Vagina (tissue), 2 donors: ENCODE data around the gene QRFP. TPM values are rescaled to one million over a fixed set of nuclear protein-coding genes. Genes with fewer than 3 reads are reported as not detected.

Source experiments
- DNase-seq, 2 donors: peaks; one replicate each; pipeline ENCODE4 v3.0.0-alpha.2; 2017; ENCODE audit errors: extremely low spot score in 2 of 2
- H3K27ac ChIP-seq: fragments of 200-600 bp; sonication (generic); one replicate; pipeline ENCODE4 v1.5.1; 2019
- H3K27me3 ChIP-seq: fragments of 200-600 bp; sonication (generic); one replicate; pipeline ENCODE4 v1.5.1; 2019
- H3K36me3 ChIP-seq, 2 donors: fragments of 200-600 bp; sonication (generic); one replicate each; pipeline ENCODE4 v1.5.1; 2017 to 2019
- H3K4me1 ChIP-seq: fragments of 200-600 bp; sonication (generic); one replicate; pipeline ENCODE4 v1.5.1; 2019
- H3K4me3 ChIP-seq, 2 donors: fragments of 200-600 bp; sonication (generic); 1 replicate in 1 of 2; 2 replicates in 1 of 2; pipeline ENCODE4 v1.5.1; 2016 to 2019
- H3K9me3 ChIP-seq: fragments of 200-600 bp; sonication (generic); one replicate; pipeline ENCODE4 v1.5.1; 2019
- POLR2A ChIP-seq, 2 donors: fragments of 450-650 bp; IDR thresholded peaks; one replicate each; pipeline ENCODE4 v1.6.1; 2017; ENCODE audit warnings: antibody characterized with exemption in 2 of 2, mild to moderate bottlenecking in 2 of 2, moderate library complexity in 2 of 2
- POLR2AphosphoS5 ChIP-seq, 2 donors: sonication (generic); formaldehyde crosslinking; IDR thresholded peaks; one replicate each; pipeline ENCODE4 v1.9.0; 2017; ENCODE audit warnings: antibody characterized with exemption in 2 of 2, mild to moderate bottlenecking in 2 of 2, low read depth in 1 of 2; ENCODE audit not compliant: insufficient read depth in 1 of 2
- intact Hi-C: fragments of 100-400 bp; cut with DNase I; formaldehyde crosslinking; loops from one replicate; pipeline ENCODE4 v1.15.1; 2023
- total RNA-seq: library from RNA; depleted of rRNA; stranded (reverse); fragments of >200 nt; gene quantifications from one replicate; pipeline ENCODE4 v1.2.3, GENCODE V29; 2016
- TF ChIP-seq, protein P1 (sequence below), 3 experiments: fragments of 450-650 bp in 2 of 3; fragments of 200-600 bp in 1 of 3; sonication (generic) in 1 of 3; IDR thresholded peaks; one replicate each; pipeline ENCODE4 v1.5.1; 2017 to 2019; ENCODE audit warnings: antibody characterized with exemption in 3 of 3, mild to moderate bottlenecking in 2 of 3, moderate library complexity in 2 of 3

QRFP gene
- total RNA-seq, 1 donor from 2014 or later: not detected

DNA sequence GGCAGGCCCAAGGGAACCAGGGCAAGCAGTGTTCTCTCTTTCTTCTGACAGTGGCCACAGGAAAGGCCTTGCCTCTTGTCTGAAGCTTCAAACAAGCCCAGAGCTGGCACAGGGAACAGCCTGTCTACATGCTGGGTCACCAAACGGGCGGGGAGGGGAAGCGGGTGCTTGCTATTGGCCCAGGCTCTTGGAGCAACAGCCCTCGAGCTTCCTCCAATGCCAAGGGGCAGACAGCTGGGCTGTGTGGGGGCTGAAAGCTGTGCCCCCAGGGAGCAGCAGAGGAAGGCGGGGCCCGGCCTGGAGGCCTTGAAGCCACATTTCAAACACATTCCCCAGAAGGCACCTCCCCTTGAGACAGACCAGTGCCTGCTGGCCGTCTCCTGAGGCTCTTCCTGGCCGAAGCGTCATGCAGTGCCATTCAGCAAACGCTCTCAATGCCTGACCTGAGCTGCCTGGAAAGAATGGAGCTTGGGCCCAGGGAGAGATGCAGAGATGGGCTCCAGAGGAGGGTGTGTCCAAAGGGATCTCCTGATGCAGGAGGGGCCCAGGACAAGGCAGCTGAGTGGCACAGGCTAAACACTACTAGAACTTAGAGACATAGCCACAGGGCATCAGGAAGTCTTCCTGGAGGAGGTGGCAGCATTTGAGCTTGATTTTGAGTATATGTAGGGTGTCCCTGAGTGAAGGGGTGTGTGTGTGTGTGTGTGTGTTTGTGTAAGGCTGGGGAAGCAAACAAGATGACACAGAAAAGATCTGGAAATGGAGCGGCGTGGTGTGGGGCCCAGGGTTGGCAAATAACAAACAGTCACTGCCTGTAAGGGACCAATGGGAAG, 39.9 kb upstream of the QRFP start:
- no peak for TF ChIP-seq POLR2A (IDR thresholded peaks at IDR 0.05)
- TF ChIP-seq, protein P1, sequence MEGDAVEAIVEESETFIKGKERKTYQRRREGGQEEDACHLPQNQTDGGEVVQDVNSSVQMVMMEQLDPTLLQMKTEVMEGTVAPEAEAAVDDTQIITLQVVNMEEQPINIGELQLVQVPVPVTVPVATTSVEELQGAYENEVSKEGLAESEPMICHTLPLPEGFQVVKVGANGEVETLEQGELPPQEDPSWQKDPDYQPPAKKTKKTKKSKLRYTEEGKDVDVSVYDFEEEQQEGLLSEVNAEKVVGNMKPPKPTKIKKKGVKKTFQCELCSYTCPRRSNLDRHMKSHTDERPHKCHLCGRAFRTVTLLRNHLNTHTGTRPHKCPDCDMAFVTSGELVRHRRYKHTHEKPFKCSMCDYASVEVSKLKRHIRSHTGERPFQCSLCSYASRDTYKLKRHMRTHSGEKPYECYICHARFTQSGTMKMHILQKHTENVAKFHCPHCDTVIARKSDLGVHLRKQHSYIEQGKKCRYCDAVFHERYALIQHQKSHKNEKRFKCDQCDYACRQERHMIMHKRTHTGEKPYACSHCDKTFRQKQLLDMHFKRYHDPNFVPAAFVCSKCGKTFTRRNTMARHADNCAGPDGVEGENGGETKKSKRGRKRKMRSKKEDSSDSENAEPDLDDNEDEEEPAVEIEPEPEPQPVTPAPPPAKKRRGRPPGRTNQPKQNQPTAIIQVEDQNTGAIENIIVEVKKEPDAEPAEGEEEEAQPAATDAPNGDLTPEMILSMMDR (IDR thresholded peaks at IDR 0.05): no peak
- TF ChIP-seq POLR2AphosphoS5 (IDR thresholded peaks at IDR 0.05; ENCODE audit: insufficient read depth in 1 of 2, low read depth in 1 of 2): no peak
- H3K36me3 ChIP-seq: no peaks in the 10 kb centered on the region
- H3K27ac ChIP-seq: no peak overlapping the region
- no peak overlapping the region for H3K4me3 ChIP-seq
- DNase-seq: no peak
- peaks cover 23% of the 10 kb centered on the region for H3K27me3 ChIP-seq
- no peaks in the 10 kb centered on the region for H3K9me3 ChIP-seq
- intact Hi-C loops: loop anchor here (5.0 kb wide), 2 partner anchors 164 to 229 kb away; no protein-coding TSS in a partner anchor
- H3K4me1 ChIP-seq: peaks cover 44% of the 10 kb centered on the region

DNA sequence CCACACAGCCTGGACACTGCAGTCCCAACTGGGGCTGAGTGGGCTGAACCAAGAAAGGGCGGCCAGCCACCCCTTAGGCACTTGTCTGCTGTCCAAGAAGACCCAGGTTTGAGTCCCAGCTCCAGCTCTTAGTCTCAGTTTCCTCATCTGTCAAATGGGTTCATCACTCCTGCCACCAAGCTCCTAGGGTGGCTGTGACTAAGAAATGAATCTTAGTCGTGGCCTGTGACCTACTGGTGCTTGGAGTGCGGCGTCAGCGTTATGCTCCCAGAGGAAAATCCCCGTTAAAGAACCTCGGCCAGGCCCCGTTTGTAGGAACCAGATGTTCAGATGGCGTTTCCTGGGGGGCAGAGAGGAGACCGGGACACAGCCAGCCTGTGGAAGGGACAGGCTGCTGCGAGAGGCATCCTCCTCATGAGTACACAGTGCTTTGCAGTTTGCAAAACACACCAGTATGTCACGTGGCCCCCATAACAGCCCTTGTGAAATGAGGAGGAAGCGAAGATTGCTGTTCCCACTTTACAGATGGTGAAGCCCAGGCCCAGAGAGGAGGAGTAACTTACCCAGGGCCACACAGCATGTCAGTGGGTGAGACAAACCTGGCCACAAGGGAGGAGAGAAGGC, 39.1 kb upstream of the QRFP start:
- peaks cover 38% of the 10 kb centered on the region for H3K4me1 ChIP-seq
- DNase-seq: no peak
- no peaks in the 10 kb centered on the region for H3K36me3 ChIP-seq
- intact Hi-C loops: loop anchor here (5.0 kb wide), 2 partner anchors 163 to 228 kb away; no protein-coding TSS in a partner anchor
- no peaks in the 10 kb centered on the region for H3K9me3 ChIP-seq
- no peak overlapping the region for H3K4me3 ChIP-seq
- TF ChIP-seq POLR2A (IDR thresholded peaks at IDR 0.05): no peak
- no peak for TF ChIP-seq POLR2AphosphoS5 (IDR thresholded peaks at IDR 0.05; ENCODE audit: insufficient read depth in 1 of 2, low read depth in 1 of 2)
- TF ChIP-seq, protein P1 (IDR thresholded peaks at IDR 0.05): no peak
- no peak overlapping the region for H3K27ac ChIP-seq
- H3K27me3 ChIP-seq: peaks cover 21% of the 10 kb centered on the region

DNA sequence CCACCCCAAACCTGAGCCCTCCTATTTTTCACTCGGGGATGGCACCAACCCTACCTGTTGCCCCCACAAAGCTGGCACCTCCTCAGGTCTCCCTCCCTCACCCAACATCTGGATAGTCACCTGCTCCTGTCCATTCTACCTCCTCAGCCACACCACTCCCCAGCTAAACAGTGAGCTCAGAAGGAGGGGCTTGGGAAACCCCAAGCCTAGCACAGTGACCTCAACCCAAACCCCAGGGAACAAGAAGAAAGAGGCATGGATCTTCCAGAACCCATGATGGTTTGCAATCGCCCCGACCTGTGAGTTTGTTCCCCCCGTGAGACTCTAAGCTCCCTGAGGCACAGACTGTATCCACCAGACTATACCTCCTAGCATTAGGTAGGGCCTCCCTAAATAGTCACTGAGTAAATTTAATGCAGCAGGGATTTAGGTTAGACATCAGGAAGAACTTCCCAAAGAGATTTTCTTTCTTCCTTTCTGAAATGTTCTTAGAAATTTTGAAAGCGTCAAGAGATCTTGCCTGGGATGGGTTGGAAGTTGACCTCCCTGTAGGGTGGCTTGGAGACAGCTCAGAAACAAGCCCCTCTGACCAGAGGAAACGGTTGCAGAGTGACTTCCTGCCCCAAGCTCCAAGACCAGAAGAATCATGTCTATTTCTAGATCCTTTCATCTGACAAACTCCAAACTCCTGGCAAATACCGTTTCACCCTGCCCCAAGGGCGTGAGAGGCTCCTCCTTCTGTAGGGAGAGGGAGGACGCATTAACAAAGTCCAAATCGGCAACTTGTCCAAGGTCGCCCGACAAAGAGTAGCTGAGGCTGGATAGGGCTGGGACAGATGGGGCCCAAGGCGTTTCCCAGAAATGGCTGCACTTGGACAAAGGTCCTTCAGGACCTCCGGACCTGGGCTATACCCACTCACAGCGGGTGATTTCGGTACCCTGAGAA, 38.4 kb upstream of the QRFP start:
- Histone ChIP-seq H3K9me3 (no peaks in the 10 kb centered on the region), H3K36me3 (no peaks in the 10 kb centered on the region), H3K4me1 (peaks cover 32% of the 10 kb centered on the region), H3K27me3 (peaks cover 20% of the 10 kb centered on the region), H3K27ac (no peak overlapping the region), H3K4me3 (no peak overlapping the region)
- TF ChIP-seq POLR2AphosphoS5 (IDR thresholded peaks at IDR 0.05; ENCODE audit: insufficient read depth in 1 of 2, low read depth in 1 of 2) (no peak), POLR2A (IDR thresholded peaks at IDR 0.05) (no peak)
- TF ChIP-seq, protein P1 (IDR thresholded peaks at IDR 0.05): no peak
- no peak for DNase-seq
- intact Hi-C loops: loop anchor here (5.0 kb wide), 2 partner anchors 163 to 228 kb away; no protein-coding TSS in a partner anchor

DNA sequence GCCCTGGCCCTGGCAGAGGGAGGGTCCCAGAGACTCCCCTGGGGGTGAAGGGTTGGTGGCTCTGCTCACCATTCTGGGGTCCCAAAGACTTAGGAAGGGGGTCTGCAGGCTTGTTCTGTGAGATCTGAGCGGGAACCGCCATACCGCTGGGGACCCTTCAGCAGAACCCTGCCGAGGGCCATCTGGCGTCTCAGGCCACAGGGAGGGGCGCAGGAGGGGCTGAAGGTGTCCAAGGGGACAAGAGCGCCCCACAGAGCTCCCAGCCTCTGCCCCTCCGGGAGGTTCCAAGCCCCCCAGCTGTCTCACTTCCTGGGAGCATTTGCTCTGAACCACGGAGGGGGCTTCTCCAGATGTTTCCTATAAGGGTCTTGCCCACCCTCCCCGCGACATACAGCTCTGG, 37.6 kb upstream of the QRFP start:
- Histone ChIP-seq H3K27ac (no peak overlapping the region), H3K4me3 (no peak overlapping the region), H3K27me3 (peaks cover 15% of the 10 kb centered on the region), H3K9me3 (no peaks in the 10 kb centered on the region), H3K4me1 (peaks cover 25% of the 10 kb centered on the region), H3K36me3 (no peaks in the 10 kb centered on the region)
- TF ChIP-seq POLR2AphosphoS5 (IDR thresholded peaks at IDR 0.05; ENCODE audit: insufficient read depth in 1 of 2, low read depth in 1 of 2): no peak
- TF ChIP-seq, protein P1 (IDR thresholded peaks at IDR 0.05): no peak
- no peak for DNase-seq
- intact Hi-C loops: no loop called here
